ENCODE measurements around the gene CDKAL1. TPM values are rescaled to one million over a fixed set of nuclear protein-coding genes. Genes with fewer than 3 reads are reported as not detected.
"Not testable (repeated sequence)": the region's sequence is repeated elsewhere in the genome, so short reads cannot be mapped to it uniquely, and the experiment has no call there.

CDKAL1 gene
- total RNA-seq, 1 experiment from 2014 or later, result 13.8 TPM

- Histone ChIP-seq H3K4me1 (ENCODE audit: insufficient read depth, low read length) (no peaks in the 10 kb centered on the region), H4K20me1 (ENCODE audit: low read length) (no peaks in the 10 kb centered on the region), H3K9me2 (replicated peaks; ENCODE audit: low read length) (no peaks in the 10 kb centered on the region), H3K36me3 (ENCODE audit: low read depth, low read length) (no peaks in the 10 kb centered on the region), H3K4me3 (ENCODE audit: low read length) (no peak overlapping the region), H3K9ac (ENCODE audit: low read length) (no peak overlapping the region), H2AFZ (ENCODE audit: low read length) (no peak overlapping the region), H3K27me3 (ENCODE audit: low read length) (no peaks in the 10 kb centered on the region), H3K9me3 (ENCODE audit: low read length) (no peaks in the 10 kb centered on the region), H3K79me2 (ENCODE audit: low read length) (no peaks in the 10 kb centered on the region), H3F3A (ENCODE audit: low read length, unreplicated experiment) (no peaks in the 10 kb centered on the region), H3K4me2 (ENCODE audit: low read length) (no peak overlapping the region), H3K27ac (ENCODE audit: low read length) (no peak overlapping the region)
- ChIA-PET POLR2A (ENCODE audit: unreplicated experiment) (no interaction called here), CTCF (no interaction called here)
- DNase-seq (no peak), ATAC-seq (no peak)
- no TSS peak for BruUV-seq (replicated peaks)
- intact Hi-C loops (cut with micrococcal nuclease), result no loop called here
- TF ChIP-seq CTCF (conservative IDR thresholded peaks at IDR 0.05; ENCODE audit: low read depth, low read length), result no peak
- no peak for TF ChIP-seq EZH2phosphoT487 (IDR thresholded peaks at IDR 0.05; ENCODE audit: borderline replicate concordance, low read length)
- no peak for TF ChIP-seq EZH2 (IDR thresholded peaks at IDR 0.05; ENCODE audit: low read length, unreplicated experiment)
Measured at GRCh38 chr6:21245488-21245887, 711.2 kb downstream of the CDKAL1 start.

GRCh38 chr6:21246075-21246474 is 711.8 kb downstream of the CDKAL1 start:
- no peak for TF ChIP-seq CTCF (conservative IDR thresholded peaks at IDR 0.05; ENCODE audit: low read depth, low read length)
- no peak for ATAC-seq
- ChIA-PET POLR2A (ENCODE audit: unreplicated experiment) (interaction anchor here (0.6 kb wide), 1 partner anchor 249 kb away, joined by 10 read pairs; no protein-coding TSS in a partner anchor), CTCF (no interaction called here)
- Histone ChIP-seq H3K4me3 (ENCODE audit: low read length) (no peak overlapping the region), H3K27me3 (ENCODE audit: low read length) (no peaks in the 10 kb centered on the region), H3F3A (ENCODE audit: low read length, unreplicated experiment) (no peaks in the 10 kb centered on the region), H3K4me1 (ENCODE audit: insufficient read depth, low read length) (no peaks in the 10 kb centered on the region), H2AFZ (ENCODE audit: low read length) (no peak overlapping the region), H3K36me3 (ENCODE audit: low read depth, low read length) (no peaks in the 10 kb centered on the region), H3K9me3 (ENCODE audit: low read length) (no peaks in the 10 kb centered on the region), H3K9me2 (replicated peaks; ENCODE audit: low read length) (no peaks in the 10 kb centered on the region), H3K4me2 (ENCODE audit: low read length) (no peak overlapping the region), H3K79me2 (ENCODE audit: low read length) (no peaks in the 10 kb centered on the region), H3K9ac (ENCODE audit: low read length) (no peak overlapping the region), H3K27ac (ENCODE audit: low read length) (no peak overlapping the region), H4K20me1 (ENCODE audit: low read length) (no peaks in the 10 kb centered on the region)
- BruUV-seq (replicated peaks), result no TSS peak
- no peak for DNase-seq
- intact Hi-C loops (cut with micrococcal nuclease), result no loop called here

GRCh38 chr6:21254460-21254859 is 720.2 kb downstream of the CDKAL1 start:
- CTCF ChIA-PET; H4K20me1 ChIP-seq (ENCODE audit: low read length); H3K4me3 ChIP-seq (ENCODE audit: low read length); ATAC-seq; POLR2A ChIA-PET (ENCODE audit: unreplicated experiment); H3K9me2 ChIP-seq (replicated peaks; ENCODE audit: low read length); H3K27me3 ChIP-seq (ENCODE audit: low read length); H3K4me1 ChIP-seq (ENCODE audit: insufficient read depth, low read length); DNase-seq; H3K36me3 ChIP-seq (ENCODE audit: low read depth, low read length); H3F3A ChIP-seq (ENCODE audit: low read length, unreplicated experiment); H3K9me3 ChIP-seq (ENCODE audit: low read length); H3K9ac ChIP-seq (ENCODE audit: low read length); H3K79me2 ChIP-seq (ENCODE audit: low read length); H2AFZ ChIP-seq (ENCODE audit: low read length); BruUV-seq (replicated peaks); intact Hi-C loops (cut with micrococcal nuclease); H3K27ac ChIP-seq (ENCODE audit: low read length); H3K4me2 ChIP-seq (ENCODE audit: low read length): not testable (repeated sequence)
